ENCODE measurements around the gene ESD.

Gene ESD

DNA sequence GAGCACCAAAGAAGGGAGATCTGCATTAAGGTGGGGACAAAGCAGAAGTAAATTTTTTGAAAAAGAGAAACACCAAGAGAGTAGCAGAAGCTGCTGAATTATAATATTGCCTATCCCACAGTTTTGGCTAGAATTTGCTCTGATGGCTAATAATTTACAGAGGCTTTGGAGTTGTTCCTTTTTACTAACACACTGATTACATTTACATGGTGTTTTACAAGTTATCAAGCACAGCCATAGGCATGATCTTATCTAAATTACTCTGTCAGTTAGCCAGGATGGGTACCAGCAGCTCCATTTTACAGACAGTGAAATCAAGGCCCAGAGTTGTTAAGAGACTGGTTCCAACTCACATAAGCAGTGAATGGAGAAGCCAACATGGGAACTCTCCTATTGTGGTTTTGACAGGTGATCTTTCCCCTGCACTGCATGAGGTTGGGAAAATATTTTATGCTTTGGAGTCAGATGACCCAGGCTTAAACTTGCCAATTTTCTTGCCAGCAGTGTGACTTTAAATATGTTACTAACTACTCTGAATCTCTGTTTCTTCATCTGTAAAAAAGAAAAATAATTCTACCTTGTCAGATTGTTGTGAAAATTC, 33.5 kb upstream of the ESD start:
- POLR2A ChIA-PET: no interaction called here
- H3K4me3 ChIP-seq (ENCODE audit: low read depth, low read length): no peak overlapping the region
- no peak overlapping the region for H3K27ac ChIP-seq (ENCODE audit: extremely low read depth, low read depth, low read length)
- no peaks in the 10 kb centered on the region for H3K36me3 ChIP-seq (ENCODE audit: control insufficient read depth in 2 of 2, insufficient read depth in 1 of 2, low read length in 2 of 2)
- H3K4me1 ChIP-seq (ENCODE audit: control insufficient read depth, insufficient read depth, low read length): no peaks in the 10 kb centered on the region
- TF ChIP-seq, protein P1, sequence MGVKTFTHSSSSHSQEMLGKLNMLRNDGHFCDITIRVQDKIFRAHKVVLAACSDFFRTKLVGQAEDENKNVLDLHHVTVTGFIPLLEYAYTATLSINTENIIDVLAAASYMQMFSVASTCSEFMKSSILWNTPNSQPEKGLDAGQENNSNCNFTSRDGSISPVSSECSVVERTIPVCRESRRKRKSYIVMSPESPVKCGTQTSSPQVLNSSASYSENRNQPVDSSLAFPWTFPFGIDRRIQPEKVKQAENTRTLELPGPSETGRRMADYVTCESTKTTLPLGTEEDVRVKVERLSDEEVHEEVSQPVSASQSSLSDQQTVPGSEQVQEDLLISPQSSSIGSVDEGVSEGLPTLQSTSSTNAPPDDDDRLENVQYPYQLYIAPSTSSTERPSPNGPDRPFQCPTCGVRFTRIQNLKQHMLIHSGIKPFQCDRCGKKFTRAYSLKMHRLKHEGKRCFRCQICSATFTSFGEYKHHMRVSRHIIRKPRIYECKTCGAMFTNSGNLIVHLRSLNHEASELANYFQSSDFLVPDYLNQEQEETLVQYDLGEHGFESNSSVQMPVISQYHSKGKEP (tag by site-specific recombination; IDR thresholded peaks at IDR 0.05): no peak
- TF ChIP-seq ZNF830 (tag by site-specific recombination; IDR thresholded peaks at IDR 0.05; ENCODE audit: low read depth): no peak
- no peak for TF ChIP-seq ZNF558 (tag by site-specific recombination; IDR thresholded peaks at IDR 0.05)
- TF ChIP-seq, protein P2, sequence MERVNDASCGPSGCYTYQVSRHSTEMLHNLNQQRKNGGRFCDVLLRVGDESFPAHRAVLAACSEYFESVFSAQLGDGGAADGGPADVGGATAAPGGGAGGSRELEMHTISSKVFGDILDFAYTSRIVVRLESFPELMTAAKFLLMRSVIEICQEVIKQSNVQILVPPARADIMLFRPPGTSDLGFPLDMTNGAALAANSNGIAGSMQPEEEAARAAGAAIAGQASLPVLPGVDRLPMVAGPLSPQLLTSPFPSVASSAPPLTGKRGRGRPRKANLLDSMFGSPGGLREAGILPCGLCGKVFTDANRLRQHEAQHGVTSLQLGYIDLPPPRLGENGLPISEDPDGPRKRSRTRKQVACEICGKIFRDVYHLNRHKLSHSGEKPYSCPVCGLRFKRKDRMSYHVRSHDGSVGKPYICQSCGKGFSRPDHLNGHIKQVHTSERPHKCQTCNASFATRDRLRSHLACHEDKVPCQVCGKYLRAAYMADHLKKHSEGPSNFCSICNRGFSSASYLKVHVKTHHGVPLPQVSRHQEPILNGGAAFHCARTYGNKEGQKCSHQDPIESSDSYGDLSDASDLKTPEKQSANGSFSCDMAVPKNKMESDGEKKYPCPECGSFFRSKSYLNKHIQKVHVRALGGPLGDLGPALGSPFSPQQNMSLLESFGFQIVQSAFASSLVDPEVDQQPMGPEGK (tag by site-specific recombination; IDR thresholded peaks at IDR 0.05): no peak
- TF ChIP-seq BCL11B (tag by site-specific recombination; IDR thresholded peaks at IDR 0.05; ENCODE audit: low read depth): no peak
- no peak for TF ChIP-seq ZNF596 (tag by site-specific recombination; IDR thresholded peaks at IDR 0.05)
- TF ChIP-seq ZNF433 (tag by site-specific recombination; IDR thresholded peaks at IDR 0.05; ENCODE audit: low read depth): no peak
- TF ChIP-seq ZNF768 (tag by site-specific recombination; IDR thresholded peaks at IDR 0.05): no peak
- TF ChIP-seq ZBTB7A (tag by site-specific recombination; IDR thresholded peaks at IDR 0.05; ENCODE audit: low read depth): no peak
- no peak for TF ChIP-seq ZNF214 (tag by site-specific recombination; IDR thresholded peaks at IDR 0.05; ENCODE audit: borderline replicate concordance)
- TF ChIP-seq ZNF747 (tag by site-specific recombination; IDR thresholded peaks at IDR 0.05): no peak
- CTCF ChIA-PET: interaction anchor here (0.6 to 1.1 kb wide), 3 partner anchors 53 to 945 kb away, joined by 3 to 4 read pairs (median 3); no protein-coding TSS in a partner anchor
- H3K9me3 ChIP-seq (ENCODE audit: control insufficient read depth, insufficient read depth, low read depth, low read length): no peaks in the 10 kb centered on the region

DNA sequence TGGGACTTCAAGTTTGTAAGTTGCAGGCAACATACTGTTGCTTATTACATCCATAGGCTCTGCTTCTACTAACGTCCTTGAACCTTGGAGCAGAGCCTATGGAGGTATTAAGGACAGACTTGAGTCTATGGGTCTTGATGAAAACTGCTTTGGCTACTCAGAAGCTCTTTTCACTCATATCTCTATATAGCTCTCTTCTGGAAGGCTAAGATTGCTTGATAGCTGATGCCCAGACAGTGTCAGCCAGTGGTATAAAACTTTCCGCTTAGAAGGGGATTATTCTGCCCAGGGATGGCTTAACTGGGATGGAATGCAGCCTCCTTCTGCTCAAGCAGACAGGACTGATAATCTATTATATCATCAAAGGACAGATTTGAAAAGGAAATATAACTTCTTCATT, 25.6 kb upstream of the ESD start:
- H3K36me3 ChIP-seq (ENCODE audit: control insufficient read depth in 2 of 2, insufficient read depth in 1 of 2, low read length in 2 of 2): no peaks in the 10 kb centered on the region
- no peak for TF ChIP-seq ZNF664 (tag by site-specific recombination; IDR thresholded peaks at IDR 0.05)
- CTCF ChIA-PET: no interaction called here
- H3K4me3 ChIP-seq (ENCODE audit: low read depth, low read length): no peak overlapping the region
- POLR2A ChIA-PET: no interaction called here
- H3K4me1 ChIP-seq (ENCODE audit: control insufficient read depth, insufficient read depth, low read length): no peaks in the 10 kb centered on the region
- H3K27ac ChIP-seq (ENCODE audit: extremely low read depth, low read depth, low read length): no peak overlapping the region
- H3K9me3 ChIP-seq (ENCODE audit: control insufficient read depth, insufficient read depth, low read depth, low read length): no peaks in the 10 kb centered on the region

DNA sequence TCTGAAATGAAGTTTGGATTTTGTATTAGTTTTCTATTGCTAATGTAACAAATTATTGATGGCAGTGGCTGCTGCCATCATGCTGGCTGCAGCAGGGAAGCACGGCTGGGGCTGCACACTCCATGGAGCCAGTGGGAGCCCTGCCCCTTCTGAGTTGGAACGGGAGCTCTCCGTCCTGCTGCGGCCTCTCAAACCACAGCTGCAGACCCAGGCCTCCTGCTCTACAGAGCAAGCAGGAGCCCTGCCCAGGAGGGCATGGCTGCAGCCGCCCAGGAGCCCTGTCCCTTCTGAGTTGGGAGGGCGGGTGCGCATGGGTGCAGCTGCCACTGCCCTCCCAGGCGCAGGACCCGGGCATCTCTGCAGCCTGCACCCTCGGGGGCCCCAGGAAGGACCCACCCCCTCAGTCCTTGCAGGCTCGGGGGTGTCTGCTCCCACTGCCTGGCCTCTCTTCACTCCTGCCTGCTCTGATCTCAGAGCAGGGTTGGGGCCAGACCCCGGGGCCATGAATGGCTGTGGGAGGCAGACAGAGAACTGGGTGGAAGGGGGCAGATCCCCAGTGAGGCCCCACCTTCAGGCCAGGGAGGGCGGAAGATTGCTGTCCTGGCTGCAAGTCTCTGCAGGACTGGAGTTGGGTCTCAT, 21.0 kb upstream of the ESD start:
- Histone ChIP-seq H3K27ac (ENCODE audit: extremely low read depth, low read depth, low read length) (no peak overlapping the region), H3K36me3 (ENCODE audit: control insufficient read depth in 2 of 2, insufficient read depth in 1 of 2, low read length in 2 of 2) (no peaks in the 10 kb centered on the region), H3K4me1 (ENCODE audit: control insufficient read depth, insufficient read depth, low read length) (no peaks in the 10 kb centered on the region), H3K9me3 (ENCODE audit: control insufficient read depth, insufficient read depth, low read depth, low read length) (no peaks in the 10 kb centered on the region), H3K4me3 (ENCODE audit: low read depth, low read length) (no peak overlapping the region)
- POLR2A ChIA-PET: no interaction called here
- TF ChIP-seq, protein P3, sequence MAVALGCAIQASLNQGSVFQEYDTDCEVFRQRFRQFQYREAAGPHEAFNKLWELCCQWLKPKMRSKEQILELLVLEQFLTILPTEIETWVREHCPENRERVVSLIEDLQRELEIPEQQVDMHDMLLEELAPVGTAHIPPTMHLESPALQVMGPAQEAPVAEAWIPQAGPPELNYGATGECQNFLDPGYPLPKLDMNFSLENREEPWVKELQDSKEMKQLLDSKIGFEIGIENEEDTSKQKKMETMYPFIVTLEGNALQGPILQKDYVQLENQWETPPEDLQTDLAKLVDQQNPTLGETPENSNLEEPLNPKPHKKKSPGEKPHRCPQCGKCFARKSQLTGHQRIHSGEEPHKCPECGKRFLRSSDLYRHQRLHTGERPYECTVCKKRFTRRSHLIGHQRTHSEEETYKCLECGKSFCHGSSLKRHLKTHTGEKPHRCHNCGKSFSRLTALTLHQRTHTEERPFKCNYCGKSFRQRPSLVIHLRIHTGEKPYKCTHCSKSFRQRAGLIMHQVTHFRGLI (tag by site-specific recombination; IDR thresholded peaks at IDR 0.05): no peak
- no peak for TF ChIP-seq GLIS2 (tag by site-specific recombination; IDR thresholded peaks at IDR 0.05)
- TF ChIP-seq, protein P4, sequence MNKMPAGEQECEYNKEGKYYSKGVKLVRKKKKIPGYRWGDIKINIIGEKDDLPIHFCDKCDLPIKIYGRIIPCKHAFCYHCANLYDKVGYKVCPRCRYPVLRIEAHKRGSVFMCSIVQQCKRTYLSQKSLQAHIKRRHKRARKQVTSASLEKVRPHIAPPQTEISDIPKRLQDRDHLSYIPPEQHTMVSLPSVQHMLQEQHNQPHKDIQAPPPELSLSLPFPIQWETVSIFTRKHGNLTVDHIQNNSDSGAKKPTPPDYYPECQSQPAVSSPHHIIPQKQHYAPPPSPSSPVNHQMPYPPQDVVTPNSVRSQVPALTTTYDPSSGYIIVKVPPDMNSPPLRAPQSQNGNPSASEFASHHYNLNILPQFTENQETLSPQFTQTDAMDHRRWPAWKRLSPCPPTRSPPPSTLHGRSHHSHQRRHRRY (tag by site-specific recombination; IDR thresholded peaks at IDR 0.05): no peak
- no peak for TF ChIP-seq ZNF184 (tag by site-specific recombination; IDR thresholded peaks at IDR 0.05)
- TF ChIP-seq, protein P5, sequence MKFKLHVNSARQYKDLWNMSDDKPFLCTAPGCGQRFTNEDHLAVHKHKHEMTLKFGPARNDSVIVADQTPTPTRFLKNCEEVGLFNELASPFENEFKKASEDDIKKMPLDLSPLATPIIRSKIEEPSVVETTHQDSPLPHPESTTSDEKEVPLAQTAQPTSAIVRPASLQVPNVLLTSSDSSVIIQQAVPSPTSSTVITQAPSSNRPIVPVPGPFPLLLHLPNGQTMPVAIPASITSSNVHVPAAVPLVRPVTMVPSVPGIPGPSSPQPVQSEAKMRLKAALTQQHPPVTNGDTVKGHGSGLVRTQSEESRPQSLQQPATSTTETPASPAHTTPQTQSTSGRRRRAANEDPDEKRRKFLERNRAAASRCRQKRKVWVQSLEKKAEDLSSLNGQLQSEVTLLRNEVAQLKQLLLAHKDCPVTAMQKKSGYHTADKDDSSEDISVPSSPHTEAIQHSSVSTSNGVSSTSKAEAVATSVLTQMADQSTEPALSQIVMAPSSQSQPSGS (tag by site-specific recombination; IDR thresholded peaks at IDR 0.05; ENCODE audit: low read depth): no peak
- no peak for TF ChIP-seq HOXD13 (CRISPR knock-in tag; IDR thresholded peaks at IDR 0.05; ENCODE audit: borderline replicate concordance)
- CTCF ChIA-PET: no interaction called here

All from HEK293 (cell line).